ENCODE data around the gene THAP7.

DNA sequence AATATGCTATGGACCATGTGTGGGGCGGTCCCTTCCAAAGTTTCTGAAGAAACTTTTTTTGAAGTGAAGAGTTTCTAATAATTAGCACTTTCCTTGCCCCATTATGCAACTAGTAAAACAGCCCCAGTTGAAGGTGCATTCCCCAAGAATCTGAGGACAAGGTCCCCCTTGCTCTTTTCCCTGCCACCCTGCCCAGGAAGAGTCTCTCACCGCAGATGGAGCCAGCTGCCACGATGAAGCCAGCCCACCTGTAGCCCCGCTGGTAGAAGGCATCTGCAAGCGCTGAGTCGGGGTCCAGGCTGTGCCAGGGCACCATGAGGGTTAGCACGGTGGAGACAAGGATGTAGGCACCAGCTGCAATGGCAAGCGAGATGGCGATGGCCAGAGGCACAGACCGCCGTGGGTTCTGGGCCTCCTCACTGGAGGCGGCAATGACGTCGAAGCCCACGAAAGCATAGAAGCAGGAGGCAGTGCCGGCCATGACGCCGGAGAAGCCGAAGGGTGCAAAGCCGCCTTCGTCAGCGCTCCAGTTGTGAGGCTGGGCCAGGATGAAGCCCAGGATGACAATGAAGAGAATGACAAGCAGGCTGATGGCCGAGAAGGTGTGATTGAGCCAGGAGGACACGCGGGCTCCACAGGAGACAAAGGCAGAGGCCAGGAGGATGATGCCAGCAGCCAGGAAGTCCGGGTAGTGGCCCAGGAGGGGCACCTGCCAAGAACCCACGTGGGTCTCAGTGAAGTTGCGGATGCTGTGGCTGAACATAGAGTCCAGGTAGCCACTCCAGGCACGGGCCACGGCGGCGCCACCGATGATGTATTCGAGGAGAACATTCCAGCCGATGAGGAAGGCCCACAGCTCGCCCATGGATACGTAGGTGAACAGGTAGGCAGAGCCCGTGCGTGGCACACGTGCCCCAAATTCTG lies 29.0 kb upstream of the THAP7 start:
- TF ChIP-seq, protein P1, sequence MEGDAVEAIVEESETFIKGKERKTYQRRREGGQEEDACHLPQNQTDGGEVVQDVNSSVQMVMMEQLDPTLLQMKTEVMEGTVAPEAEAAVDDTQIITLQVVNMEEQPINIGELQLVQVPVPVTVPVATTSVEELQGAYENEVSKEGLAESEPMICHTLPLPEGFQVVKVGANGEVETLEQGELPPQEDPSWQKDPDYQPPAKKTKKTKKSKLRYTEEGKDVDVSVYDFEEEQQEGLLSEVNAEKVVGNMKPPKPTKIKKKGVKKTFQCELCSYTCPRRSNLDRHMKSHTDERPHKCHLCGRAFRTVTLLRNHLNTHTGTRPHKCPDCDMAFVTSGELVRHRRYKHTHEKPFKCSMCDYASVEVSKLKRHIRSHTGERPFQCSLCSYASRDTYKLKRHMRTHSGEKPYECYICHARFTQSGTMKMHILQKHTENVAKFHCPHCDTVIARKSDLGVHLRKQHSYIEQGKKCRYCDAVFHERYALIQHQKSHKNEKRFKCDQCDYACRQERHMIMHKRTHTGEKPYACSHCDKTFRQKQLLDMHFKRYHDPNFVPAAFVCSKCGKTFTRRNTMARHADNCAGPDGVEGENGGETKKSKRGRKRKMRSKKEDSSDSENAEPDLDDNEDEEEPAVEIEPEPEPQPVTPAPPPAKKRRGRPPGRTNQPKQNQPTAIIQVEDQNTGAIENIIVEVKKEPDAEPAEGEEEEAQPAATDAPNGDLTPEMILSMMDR (IDR thresholded peaks at IDR 0.05; ENCODE audit: borderline replicate concordance, extremely low read depth, low read length, poor library complexity, severe bottlenecking), result no peak
- TF ChIP-seq EZH2 (IDR thresholded peaks at IDR 0.05; ENCODE audit: borderline replicate concordance, low read depth, low read length, severe bottlenecking), result no peak

Measured in DND-41 (cell line).